H1 (cell line): ENCODE results near the gene SEC16A. TPM values are rescaled to one million over a fixed set of nuclear protein-coding genes. Genes with fewer than 3 reads are reported as not detected.
A peak's percentile ranks its signal among the peaks of the same experiment; 100 is the strongest.

Experiments used
- CTCF ChIA-PET: fragments of 300-600 bp; sonication (Branson Sonifier 250); formaldehyde crosslinking; loops from one replicate; lab custom pipeline; 2021; ENCODE audit not compliant: partially characterized antibody; lab: Charles Lee
- POLR2A ChIA-PET: fragments of 300-600 bp; sonication (Branson Sonifier 250); formaldehyde crosslinking; loops from one replicate; lab custom pipeline; 2021; ENCODE audit warnings: inconsistent platforms; ENCODE audit not compliant: partially characterized antibody; lab: Charles Lee
- DNase-seq, 2 experiments: peaks; one replicate each; pipeline versions ENCODE4 v3.0.0 to v3.0.0-alpha.2; 2010 to 2022; ENCODE audit warnings: low spot score in 2 of 2, low read depth in 1 of 2, mixed read lengths in 1 of 2
- FAIRE-seq: peaks from 2 replicates; lab custom pipeline; 2011; peaks lifted over from hg19 to GRCh38; lab: Jason Lieb, UNC
- H2AFZ ChIP-seq: 2 replicates; pipeline ENCODE4 v1.8.1; 2012; ENCODE audit warnings: low read length, inconsistent platforms
- H2AK5ac ChIP-seq: 2 replicates; pipeline ENCODE4 v1.6.1; 2013; ENCODE audit warnings: low read depth, low read length
- H2BK120ac ChIP-seq: replicated peaks from 2 replicates; pipeline ENCODE3; 2013; ENCODE audit warnings: low read depth, low read length, inconsistent platforms
- H2BK12ac ChIP-seq: 2 replicates; pipeline ENCODE4 v1.6.1; 2013; ENCODE audit warnings: low read depth, low read length
- H2BK15ac ChIP-seq: 2 replicates; pipeline ENCODE4 v1.6.1; 2013; ENCODE audit warnings: low read length
- H2BK20ac ChIP-seq: 2 replicates; pipeline ENCODE4 v1.6.1; 2013; ENCODE audit warnings: low read length
- H2BK5ac ChIP-seq: 2 replicates; pipeline ENCODE4 v1.6.1; 2013; ENCODE audit warnings: low read depth, low read length
- H3K14ac ChIP-seq: 2 replicates; pipeline ENCODE4 v1.6.1; 2013; ENCODE audit warnings: inconsistent platforms; ENCODE audit not compliant: insufficient read length
- H3K18ac ChIP-seq: 2 replicates; pipeline ENCODE4 v1.6.1; 2013; ENCODE audit warnings: low read length; ENCODE audit errors: extremely low read depth
- H3K23ac ChIP-seq: 2 replicates; pipeline ENCODE4 v1.6.1; 2013; ENCODE audit warnings: inconsistent platforms; ENCODE audit not compliant: insufficient read length
- H3K23me2 ChIP-seq: 2 replicates; pipeline ENCODE4 v1.6.1; 2013; ENCODE audit warnings: low read depth, low read length
- H3K27ac ChIP-seq: 2 replicates; pipeline ENCODE4 v1.6.1; 2011; ENCODE audit warnings: low read depth, low read length, inconsistent platforms
- H3K27me3 ChIP-seq, 4 experiments: replicated peaks in 1 of 4; 1 replicate in 1 of 4; 2 replicates in 3 of 4; pipeline versions ENCODE4 v1.6.1 to v1.8.1; 2011 to 2013; ENCODE audit warnings: low read length in 3 of 4, mild to moderate bottlenecking in 3 of 4, inconsistent platforms in 2 of 4, mixed read lengths in 2 of 4, moderate library complexity in 1 of 4; ENCODE audit not compliant: control insufficient read depth in 3 of 4, insufficient read depth in 3 of 4; ENCODE audit errors: extremely low read depth in 1 of 4
- H3K36me3 ChIP-seq, 4 experiments: 2 replicates each; pipeline versions ENCODE4 v1.6.1 to v1.8.1; 2011 to 2013; ENCODE audit warnings: mild to moderate bottlenecking in 4 of 4, low read length in 3 of 4, moderate library complexity in 2 of 4, control low read depth in 1 of 4, inconsistent platforms in 1 of 4; ENCODE audit not compliant: insufficient read depth in 4 of 4, control insufficient read depth in 2 of 4
- H3K4ac ChIP-seq: replicated peaks from 2 replicates; pipeline ENCODE3; 2013; ENCODE audit warnings: low read length, low read depth, mixed read lengths, inconsistent platforms; ENCODE audit not compliant: insufficient read length
- H3K4me1 ChIP-seq, 4 experiments: replicated peaks in 1 of 4; 1 replicate in 1 of 4; 2 replicates in 3 of 4; pipeline versions ENCODE4 v1.6.1 to v1.8.1; 2011 to 2013; ENCODE audit warnings: low read length in 3 of 4, inconsistent platforms in 2 of 4, mixed read lengths in 1 of 4; ENCODE audit not compliant: insufficient read depth in 4 of 4, control insufficient read depth in 3 of 4
- H3K4me2 ChIP-seq, 2 experiments: 2 replicates each; pipeline versions ENCODE4 v1.6.1 to v1.8.1; 2011 to 2013; ENCODE audit warnings: low read depth in 2 of 2, low read length in 2 of 2, control low read depth in 1 of 2, inconsistent platforms in 1 of 2, mild to moderate bottlenecking in 1 of 2; ENCODE audit not compliant: insufficient read depth in 1 of 2
- H3K4me3 ChIP-seq, 4 experiments: fragments of 200-600, 300-600 bp in 1 of 4; sonication (generic), shearing (Covaris generic), sonication (Bioruptor Twin) in 1 of 4; 2 replicates each; pipeline versions ENCODE4 v1.5.1 to v1.8.1; 2011 to 2016; ENCODE audit warnings: low read length in 4 of 4, low read depth in 3 of 4, control low read depth in 2 of 4, inconsistent platforms in 2 of 4, mild to moderate bottlenecking in 2 of 4, mixed read lengths in 1 of 4, moderate library complexity in 1 of 4; ENCODE audit not compliant: insufficient read depth in 2 of 4; ENCODE audit errors: extremely low read depth in 1 of 4
- H3K56ac ChIP-seq: replicated peaks from 2 replicates; pipeline ENCODE3; 2013; ENCODE audit warnings: low read depth, mild to moderate bottlenecking, mixed read lengths, low read length, inconsistent platforms; ENCODE audit not compliant: insufficient read length
- H3K79me1 ChIP-seq: 2 replicates; pipeline ENCODE4 v1.6.1; 2013; ENCODE audit warnings: low read depth, low read length, control low read depth
- H3K79me2 ChIP-seq, 2 experiments: 2 replicates each; pipeline versions ENCODE4 v1.6.1 to v1.8.1; 2012 to 2013; ENCODE audit warnings: low read length in 2 of 2, mild to moderate bottlenecking in 2 of 2, inconsistent platforms in 1 of 2; ENCODE audit not compliant: insufficient read depth in 2 of 2, control insufficient read depth in 1 of 2
- H3K9ac ChIP-seq, 4 experiments: replicated peaks in 1 of 4; 1 replicate in 1 of 4; 2 replicates in 3 of 4; pipeline versions ENCODE4 v1.6.1 to v1.8.1; 2011 to 2013; ENCODE audit warnings: low read depth in 3 of 4, low read length in 3 of 4, control low read depth in 2 of 4, mild to moderate bottlenecking in 2 of 4, moderate library complexity in 2 of 4, inconsistent platforms in 1 of 4; ENCODE audit errors: extremely low read depth in 1 of 4
- H3K9me3 ChIP-seq, 2 experiments: 2 replicates each; pipeline versions ENCODE4 v1.6.1 to v1.8.1; 2012 to 2013; ENCODE audit warnings: mild to moderate bottlenecking in 2 of 2, moderate library complexity in 2 of 2, control low read depth in 1 of 2, inconsistent platforms in 1 of 2, low read depth in 1 of 2, low read length in 1 of 2, mixed read lengths in 1 of 2; ENCODE audit not compliant: insufficient read depth in 2 of 2
- H4K20me1 ChIP-seq, 2 experiments: replicated peaks in 1 of 2; 2 replicates each; pipeline versions ENCODE3 to v1.8.1; 2011 to 2013; ENCODE audit warnings: inconsistent platforms in 2 of 2, low read length in 2 of 2, mild to moderate bottlenecking in 1 of 2; ENCODE audit not compliant: insufficient read depth in 2 of 2, control insufficient read depth in 1 of 2
- H4K5ac ChIP-seq: 2 replicates; pipeline ENCODE4 v1.6.1; 2013; ENCODE audit warnings: low read length, low read depth, mixed read lengths, inconsistent platforms; ENCODE audit not compliant: insufficient read length
- H4K8ac ChIP-seq: 2 replicates; pipeline ENCODE4 v1.8.0; 2013; ENCODE audit warnings: mild to moderate bottlenecking, moderate library complexity, low read length, inconsistent platforms; ENCODE audit not compliant: insufficient read depth; ENCODE audit errors: extremely low read depth
- H4K91ac ChIP-seq: replicated peaks from 2 replicates; pipeline ENCODE3; 2013; ENCODE audit warnings: low read length, mixed read lengths, inconsistent platforms; ENCODE audit not compliant: insufficient read length
- POLR2AphosphoS5 ChIP-seq: IDR thresholded peaks from 2 replicates; pipeline ENCODE4 v1.6.1; 2011; ENCODE audit warnings: low read depth, low read length
- TAF7 ChIP-seq: optimal IDR thresholded peaks from 2 replicates; pipeline ENCODE3; 2011; ENCODE audit warnings: low read depth, mild to moderate bottlenecking, inconsistent platforms, low read length, moderate library complexity, borderline replicate concordance
- TEAD4 ChIP-seq: IDR thresholded peaks from 2 replicates; pipeline ENCODE4 v1.6.1; 2012; ENCODE audit warnings: low read depth, low read length, inconsistent platforms, mixed read lengths
- WGBS, 2 experiments: shearing (Covaris generic) in 1 of 2; methylation state at CpG; one replicate each; pipeline versions ENCODE4 v1.1.6 to v1.1.7; 2013 to 2015; ENCODE audit warnings: low lambda C conversion rate in 2 of 2, mixed read lengths in 2 of 2, inconsistent platforms in 1 of 2, low coverage in 1 of 2, missing lambda C conversion rate in 1 of 2; ENCODE audit not compliant: insufficient replicate concordance in 2 of 2, insufficient coverage in 1 of 2, insufficient read length in 1 of 2; ENCODE audit errors: extremely low coverage in 1 of 2, missing lambda C conversion rate in 1 of 2; 5-methylcytosine and 5-hydroxymethylcytosine counted together
- polyA plus RNA-seq, 7 experiments: library from polyadenylated mRNA; depleted of rRNA in 3 of 7; stranded (reverse) in 5 of 7; unstranded in 2 of 7; fragments of >200 nt in 5 of 7; fragments of 200-250 nt in 2 of 7; gene quantifications; 1 replicate in 5 of 7; 2 replicates in 1 of 7; 4 replicates in 1 of 7; pipeline versions ENCODE4 v1.2.1 to v1.2.3, GENCODE V29; 2011 to 2013; ENCODE audit warnings: missing spikeins in 2 of 7, mixed read lengths in 2 of 7
- total RNA-seq: library from RNA; stranded (reverse); fragmentation: NEBNext Ultra II Directional; extraction: Animal tissue kit (Norgen Biotek cat#: 25700); gene quantifications from 2 replicates; pipeline ENCODE4 v1.2.1, GENCODE V29; 2021

SEC16A gene
- total and polyA plus RNA-seq, 2 of the 8 experiments (the other 6 are each of a cell fraction or from before 2014, with no cell fraction given), result 21.6 to 49.0 TPM

DNA sequence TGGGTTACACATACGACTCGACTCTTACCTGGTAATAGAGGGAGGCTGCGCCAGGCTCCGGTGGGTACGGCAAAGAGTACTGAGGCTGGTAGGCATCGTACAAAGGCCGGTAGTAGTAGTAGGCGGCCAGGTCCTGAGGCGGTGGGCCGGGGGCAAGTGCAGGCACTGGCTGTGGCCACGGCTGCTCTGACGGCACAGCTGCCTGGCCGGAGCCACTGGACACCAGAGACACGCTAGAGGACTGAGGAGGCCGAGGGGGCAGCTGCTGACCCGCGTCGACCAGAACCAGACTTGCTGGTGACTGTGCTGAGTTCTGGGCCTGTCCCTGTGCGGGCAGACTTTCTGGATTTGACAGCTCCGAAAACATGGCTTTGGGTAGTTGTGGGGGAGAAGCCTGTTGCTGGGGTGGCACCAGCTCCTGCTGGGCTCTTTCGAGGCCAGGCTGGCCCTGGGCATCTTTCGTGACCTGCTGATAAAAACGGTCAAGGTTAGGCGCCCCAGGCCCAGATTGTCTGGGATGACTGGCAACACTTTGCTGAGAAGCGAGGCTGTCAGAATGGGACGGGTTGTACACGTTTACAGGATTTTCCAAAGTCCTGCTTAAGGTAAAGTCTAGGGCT is 8.7 kb downstream of the SEC16A start:
- no peak overlapping the region for H3K27ac ChIP-seq
- TF ChIP-seq TAF7 (no peak), POLR2AphosphoS5 (peak; percentile 32; the same call in 1 of the 2 replicates), TEAD4 (no peak)
- no peak overlapping the region for H2BK20ac ChIP-seq
- no peak overlapping the region for H2AK5ac ChIP-seq
- no peak overlapping the region for H2BK12ac ChIP-seq
- WGBS, 2 experiments, result 93% methylated on average over 27 of the region's 27 CpGs; no CpG with 5 or more reads in 1 of the 2 experiments
- no peak overlapping the region for H3K14ac ChIP-seq
- no peak overlapping the region for H2BK120ac ChIP-seq
- H3K9ac ChIP-seq, result no peak overlapping the region
- no peaks in the 10 kb centered on the region for H3K4me1 ChIP-seq
- H3K4me3 ChIP-seq, result no peak overlapping the region
- H2BK5ac ChIP-seq, result no peak overlapping the region
- H3K23me2 ChIP-seq, result no peaks in the 10 kb centered on the region
- no peak overlapping the region for H4K91ac ChIP-seq
- no peak overlapping the region for H3K4me2 ChIP-seq
- no peaks in the 10 kb centered on the region for H3K27me3 ChIP-seq
- no peak overlapping the region for H2BK15ac ChIP-seq
- peaks cover 19 to 43% of the 10 kb centered on the region in 2 experiments for H4K20me1 ChIP-seq
- peaks cover 50 to 76% (median 71%) of the 10 kb centered on the region in 4 experiments for H3K36me3 ChIP-seq
- DNase-seq, result no peak
- ChIA-PET CTCF (interaction anchor here (2.2 kb wide), 1 partner anchor 11 kb away, joined by 10 read pairs; no protein-coding TSS in a partner anchor), POLR2A (interaction anchor here (1.2 to 2.1 kb wide), 3 partner anchors 9 to 30 kb away, joined by 3 to 12 read pairs (median 7); no protein-coding TSS in a partner anchor)
- no peaks in the 10 kb centered on the region for H3K9me3 ChIP-seq
- peak overlapping the region; percentile 7; the same call in 1 of the 2 replicates for H4K8ac ChIP-seq
- peaks cover 5% of the 10 kb centered on the region for H3K79me1 ChIP-seq
- H3K56ac ChIP-seq, result no peak overlapping the region
- H3K79me2 ChIP-seq, result peaks cover 3 to 75% of the 10 kb centered on the region in 2 experiments; a peak in 3 of 4 replicates
- no peak overlapping the region for H2AFZ ChIP-seq
- H3K4ac ChIP-seq, result no peak overlapping the region
- no peak overlapping the region for H3K18ac ChIP-seq
- H4K5ac ChIP-seq, result no peak overlapping the region
- FAIRE-seq, result no peak
- H3K23ac ChIP-seq, result no peak overlapping the region
